Activated naive CD4-positive, alpha-beta T cell treated with anti-CD3 and anti-CD28 coated beads, Interleukin-2, amount 50 U/mL, for 24 hours (primary cell): ENCODE data around the gene CLEC4F.

ENCODE experiments used
- H3K27ac Mint-ChIP-seq: one replicate; pipeline ENCODE4 v1.8.0; 2021; ENCODE audit warnings: mild to moderate bottlenecking, mixed read lengths
- H3K27me3 Mint-ChIP-seq: one replicate; pipeline ENCODE4 v1.8.0; 2021; ENCODE audit warnings: mixed read lengths
- H3K36me3 Mint-ChIP-seq: one replicate; pipeline ENCODE4 v1.8.0; 2021; ENCODE audit warnings: mixed read lengths
- H3K4me1 Mint-ChIP-seq: one replicate; pipeline ENCODE4 v1.8.0; 2021; ENCODE audit warnings: mixed read lengths
- H3K4me3 Mint-ChIP-seq: one replicate; pipeline ENCODE4 v1.8.0; 2021; ENCODE audit warnings: mild to moderate bottlenecking, mixed read lengths
- H3K9me3 Mint-ChIP-seq: one replicate; pipeline ENCODE4 v1.8.0; 2021; ENCODE audit warnings: mixed read lengths

Gene CLEC4F

DNA sequence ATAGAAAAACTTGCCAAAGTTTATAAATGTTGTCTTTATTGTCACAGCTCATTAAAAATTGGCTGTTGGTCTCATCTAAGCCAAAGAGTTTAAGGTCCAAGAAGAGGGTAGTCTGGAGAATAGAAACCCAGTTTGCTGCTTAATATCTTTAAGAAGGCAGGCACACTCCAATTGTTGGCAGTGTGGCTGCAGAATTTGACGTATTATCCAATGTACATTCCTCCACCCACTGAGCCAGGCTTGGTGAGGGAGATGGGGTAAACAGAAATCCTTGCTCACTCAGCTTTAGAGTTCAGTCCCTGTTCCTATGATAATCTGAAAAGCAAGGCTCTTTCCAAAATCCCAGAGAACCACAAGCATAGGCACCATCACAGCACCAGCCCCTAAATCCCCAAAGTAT is 41.7 kb downstream of the CLEC4F start:
- no peak overlapping the region for H3K4me3 Mint-ChIP-seq
- no peaks in the 10 kb centered on the region for H3K9me3 Mint-ChIP-seq
- no peaks in the 10 kb centered on the region for H3K36me3 Mint-ChIP-seq
- H3K27me3 Mint-ChIP-seq, result peaks cover 10% of the 10 kb centered on the region
- H3K4me1 Mint-ChIP-seq, result no peaks in the 10 kb centered on the region
- no peak overlapping the region for H3K27ac Mint-ChIP-seq

DNA sequence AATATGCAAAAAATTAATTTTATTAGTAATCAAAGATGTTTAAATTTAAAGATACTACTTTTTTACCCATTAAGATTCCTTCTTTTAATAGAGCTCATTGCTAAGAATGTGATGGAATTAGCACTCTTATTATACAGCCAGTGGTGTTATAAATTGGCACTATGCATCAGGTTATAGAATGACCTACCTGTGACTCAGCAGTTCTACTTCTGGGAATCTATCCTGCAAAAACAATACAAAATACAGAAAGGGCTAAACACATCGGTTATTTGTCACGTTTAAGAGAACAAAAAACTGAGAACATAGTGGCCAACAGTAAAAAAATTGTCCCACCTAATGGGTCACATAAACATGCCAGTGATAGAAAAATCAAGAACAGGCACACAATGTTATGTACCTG is 42.9 kb downstream of the CLEC4F start:
- Mint-ChIP-seq H3K9me3 (no peaks in the 10 kb centered on the region), H3K4me1 (no peaks in the 10 kb centered on the region), H3K27ac (no peak overlapping the region), H3K4me3 (no peak overlapping the region), H3K27me3 (peaks cover 11% of the 10 kb centered on the region), H3K36me3 (no peaks in the 10 kb centered on the region)

DNA sequence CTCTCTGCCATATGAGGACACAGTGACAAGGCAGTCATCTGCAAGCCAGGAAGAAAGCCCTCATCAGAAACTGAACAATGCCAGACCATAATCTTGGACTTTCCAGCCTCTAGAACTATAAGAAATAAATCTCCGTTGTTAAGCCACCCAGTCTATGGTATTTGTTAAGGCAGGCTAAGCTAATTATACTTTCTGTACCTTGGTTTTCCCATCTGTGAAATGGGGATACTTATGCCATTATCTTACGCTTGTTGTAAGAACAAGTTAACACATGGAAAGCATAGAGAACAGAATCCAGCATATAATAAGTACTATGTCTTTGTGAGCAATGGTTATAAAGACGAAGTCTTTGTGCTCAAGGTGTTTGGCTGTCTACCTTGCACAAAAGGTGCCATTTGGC is 44.1 kb downstream of the CLEC4F start:
- Mint-ChIP-seq H3K4me1 (no peaks in the 10 kb centered on the region), H3K27ac (no peak overlapping the region), H3K36me3 (no peaks in the 10 kb centered on the region), H3K27me3 (peaks cover 11% of the 10 kb centered on the region), H3K4me3 (no peak overlapping the region), H3K9me3 (no peaks in the 10 kb centered on the region)

DNA sequence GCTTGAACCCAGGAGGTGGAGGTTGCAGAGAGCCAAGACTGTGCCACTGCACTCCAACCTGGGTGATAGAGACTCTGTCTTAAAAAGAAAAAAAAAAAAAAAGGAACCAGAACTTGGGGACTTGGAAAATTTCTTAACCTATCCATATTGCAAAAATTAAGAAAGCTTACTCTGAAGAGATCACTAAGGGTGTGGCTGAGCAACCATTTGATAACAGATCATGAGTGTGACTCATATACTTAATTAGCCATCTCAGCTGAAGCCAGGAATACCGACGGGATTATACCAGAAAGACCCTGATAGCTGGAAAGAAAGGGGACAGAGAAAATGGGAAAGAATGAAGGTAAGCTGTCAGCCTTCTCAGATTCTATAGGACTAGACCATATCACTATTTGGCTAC is 45.3 kb downstream of the CLEC4F start:
- Mint-ChIP-seq H3K27ac (no peak overlapping the region), H3K27me3 (peaks cover 11% of the 10 kb centered on the region), H3K4me3 (no peak overlapping the region), H3K4me1 (no peaks in the 10 kb centered on the region), H3K9me3 (no peaks in the 10 kb centered on the region), H3K36me3 (no peaks in the 10 kb centered on the region)

DNA sequence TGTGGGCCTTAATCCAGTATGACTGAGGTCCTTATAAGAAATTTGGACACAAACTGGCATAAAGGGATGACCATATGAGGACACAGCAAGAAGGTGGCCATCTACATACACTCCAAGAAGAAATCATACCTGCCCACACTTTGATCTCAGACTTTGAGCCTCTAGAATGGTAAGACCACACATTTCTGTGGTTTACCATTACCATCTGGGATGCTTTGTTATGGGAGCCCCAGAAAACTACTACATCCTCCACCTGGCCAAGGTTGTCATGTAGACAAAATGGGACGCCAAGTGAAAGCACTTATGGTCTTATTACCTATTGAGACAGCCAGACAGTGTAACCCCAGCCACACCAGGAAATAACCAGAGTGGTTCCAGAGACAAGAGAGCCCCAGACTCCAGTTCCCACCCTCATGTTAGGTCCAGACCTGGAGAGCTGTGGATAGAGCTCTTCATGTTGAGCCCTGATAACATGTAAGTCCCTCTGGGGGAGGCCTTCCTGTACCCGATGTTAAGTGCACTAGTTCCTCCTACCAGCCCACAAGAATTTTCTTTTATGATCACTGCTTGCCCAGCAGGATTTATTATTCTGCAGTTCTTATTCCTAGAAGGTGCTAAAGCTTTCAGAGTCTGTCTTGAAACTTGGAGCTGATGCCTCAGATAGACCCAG is 47.8 kb downstream of the CLEC4F start:
- Mint-ChIP-seq H3K4me3 (no peak overlapping the region), H3K27ac (no peak overlapping the region), H3K4me1 (peaks cover 4% of the 10 kb centered on the region), H3K36me3 (no peaks in the 10 kb centered on the region), H3K27me3 (peaks cover 14% of the 10 kb centered on the region), H3K9me3 (no peaks in the 10 kb centered on the region)

DNA sequence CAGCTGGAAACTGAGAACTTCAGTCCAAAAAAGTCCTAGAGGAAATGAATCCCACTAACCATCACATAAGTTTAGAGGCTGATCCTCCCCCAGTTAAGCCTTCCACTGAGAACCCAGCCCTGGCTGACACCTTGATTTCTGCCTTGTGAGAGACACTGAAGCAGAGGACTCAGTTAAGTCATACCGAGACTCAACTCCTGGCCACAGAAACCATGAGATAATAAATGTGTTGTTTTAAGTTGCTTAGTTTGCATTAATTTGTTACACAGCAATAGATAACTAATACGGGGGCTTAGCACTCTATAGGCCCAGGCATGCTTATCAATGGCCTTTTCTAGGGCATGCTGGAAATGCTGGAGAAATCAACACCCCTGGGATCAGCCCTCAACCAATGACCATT is 49.0 kb downstream of the CLEC4F start:
- H3K36me3 Mint-ChIP-seq, result no peaks in the 10 kb centered on the region
- H3K4me3 Mint-ChIP-seq, result no peak overlapping the region
- no peak overlapping the region for H3K27ac Mint-ChIP-seq
- H3K4me1 Mint-ChIP-seq, result peaks cover 10% of the 10 kb centered on the region
- peaks cover 17% of the 10 kb centered on the region for H3K27me3 Mint-ChIP-seq
- no peaks in the 10 kb centered on the region for H3K9me3 Mint-ChIP-seq

DNA sequence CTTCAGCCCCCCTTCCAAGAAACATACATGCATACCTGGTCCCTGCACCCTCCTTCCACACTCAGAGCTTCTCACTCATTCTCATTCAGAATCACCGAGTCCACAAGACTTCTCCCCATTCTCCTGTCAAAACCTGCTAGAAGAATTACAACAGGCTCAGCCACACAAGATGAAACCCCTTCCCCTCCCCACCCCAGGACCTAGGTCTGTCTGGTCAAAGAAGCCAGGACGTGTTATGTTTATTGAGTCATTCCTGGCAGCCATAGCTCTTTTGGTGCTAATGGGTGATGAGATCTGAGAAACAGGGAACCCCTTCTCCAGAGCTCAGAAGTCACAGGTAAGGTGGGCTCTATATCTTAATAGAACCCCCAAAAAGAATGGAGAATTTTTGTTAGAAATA is 50.9 kb downstream of the CLEC4F start:
- Mint-ChIP-seq H3K9me3 (no peaks in the 10 kb centered on the region), H3K27ac (no peak overlapping the region), H3K36me3 (no peaks in the 10 kb centered on the region), H3K27me3 (peaks cover 14% of the 10 kb centered on the region), H3K4me3 (no peak overlapping the region), H3K4me1 (peaks cover 15% of the 10 kb centered on the region)

DNA sequence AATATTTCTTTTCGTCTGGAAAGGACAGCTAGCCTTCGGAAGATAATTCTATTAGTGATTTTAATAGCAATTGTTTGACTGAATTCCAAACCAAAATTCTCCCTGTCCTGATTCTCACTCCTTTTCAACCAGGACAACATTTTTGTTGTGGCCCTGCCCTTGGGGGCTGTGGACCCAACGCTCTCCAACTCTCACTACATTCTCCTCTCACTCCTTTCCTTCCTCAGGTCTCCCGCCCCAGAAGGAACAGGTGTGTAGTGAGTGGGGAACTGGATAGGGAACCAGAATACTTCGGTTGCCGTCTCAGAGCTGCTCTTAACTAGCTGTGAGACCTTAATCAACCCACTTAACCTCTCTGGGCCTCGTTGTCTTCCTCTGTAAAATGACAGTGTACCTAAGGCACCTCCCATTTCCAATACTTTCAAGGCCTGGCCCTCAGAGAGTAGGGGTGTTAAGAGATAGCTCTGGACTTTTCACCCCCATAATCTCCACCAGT is 51.8 kb downstream of the CLEC4F start:
- H3K9me3 Mint-ChIP-seq, result no peaks in the 10 kb centered on the region
- peaks cover 15% of the 10 kb centered on the region for H3K4me1 Mint-ChIP-seq
- H3K36me3 Mint-ChIP-seq, result no peaks in the 10 kb centered on the region
- peak overlapping the region; percentile 84 for H3K4me3 Mint-ChIP-seq
- peak overlapping the region; percentile 83 for H3K27ac Mint-ChIP-seq
- H3K27me3 Mint-ChIP-seq, result peaks cover 8% of the 10 kb centered on the region

DNA sequence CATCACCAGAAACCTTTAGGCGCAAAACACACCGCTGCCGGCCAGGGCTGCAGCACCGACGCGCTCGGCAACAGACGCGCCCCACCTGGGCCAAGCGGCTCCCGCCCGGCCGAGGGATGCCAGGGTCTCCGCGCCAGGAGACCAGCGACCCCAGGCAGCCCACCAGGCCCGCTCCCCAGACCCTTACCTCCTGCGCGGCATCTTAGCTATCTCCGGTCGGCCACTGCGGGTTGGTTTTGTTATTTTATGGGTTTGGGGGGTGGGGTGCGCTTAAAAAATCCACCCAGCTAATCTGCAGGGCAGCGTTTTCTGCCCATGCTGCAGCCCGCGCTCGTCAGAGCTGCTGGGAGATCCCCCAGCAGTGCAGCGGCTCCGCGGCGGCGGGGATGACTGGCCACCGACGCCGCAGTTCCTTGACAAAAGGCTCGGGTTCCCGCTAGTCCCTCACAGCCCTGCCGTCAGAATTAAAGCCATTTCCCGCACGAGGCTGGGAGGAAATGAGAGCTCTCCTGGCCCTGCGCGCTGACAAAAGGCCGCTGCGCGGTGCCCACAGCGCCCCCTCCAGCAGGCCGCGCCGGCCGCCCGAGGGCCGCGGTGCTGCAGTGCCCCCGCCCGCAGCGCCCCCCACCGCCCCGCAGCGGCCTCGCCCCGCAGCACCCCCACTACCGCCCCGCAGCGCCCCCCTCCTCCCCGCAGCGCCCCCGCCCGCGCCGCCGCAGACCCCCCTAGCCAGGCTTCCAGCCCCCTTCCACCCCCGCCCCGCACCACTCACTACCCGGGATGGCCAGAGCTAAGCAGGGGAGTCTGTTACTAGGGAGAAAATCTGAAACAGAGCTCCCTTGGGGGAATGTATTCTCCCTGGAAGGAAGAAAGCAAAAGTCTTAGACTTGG is 52.5 kb downstream of the CLEC4F start, which contains the start of gene ADD2:
ADD2 (minus strand) TSS at position 502 of the 891 bp plus-strand sequence. CDS start 61,792 bp downstream, outside the sequence.
- H3K27me3 Mint-ChIP-seq, result peaks cover 7% of the 10 kb centered on the region
- H3K4me3 Mint-ChIP-seq, result peak within 1 kb of the TSS; percentile 89
- no peaks in the 10 kb centered on the region for H3K9me3 Mint-ChIP-seq
- H3K36me3 Mint-ChIP-seq, result no peaks in the 10 kb centered on the region
- H3K4me1 Mint-ChIP-seq, result peaks cover 15% of the 10 kb centered on the region
- peak within 1 kb of the TSS; percentile 83 for H3K27ac Mint-ChIP-seq

DNA sequence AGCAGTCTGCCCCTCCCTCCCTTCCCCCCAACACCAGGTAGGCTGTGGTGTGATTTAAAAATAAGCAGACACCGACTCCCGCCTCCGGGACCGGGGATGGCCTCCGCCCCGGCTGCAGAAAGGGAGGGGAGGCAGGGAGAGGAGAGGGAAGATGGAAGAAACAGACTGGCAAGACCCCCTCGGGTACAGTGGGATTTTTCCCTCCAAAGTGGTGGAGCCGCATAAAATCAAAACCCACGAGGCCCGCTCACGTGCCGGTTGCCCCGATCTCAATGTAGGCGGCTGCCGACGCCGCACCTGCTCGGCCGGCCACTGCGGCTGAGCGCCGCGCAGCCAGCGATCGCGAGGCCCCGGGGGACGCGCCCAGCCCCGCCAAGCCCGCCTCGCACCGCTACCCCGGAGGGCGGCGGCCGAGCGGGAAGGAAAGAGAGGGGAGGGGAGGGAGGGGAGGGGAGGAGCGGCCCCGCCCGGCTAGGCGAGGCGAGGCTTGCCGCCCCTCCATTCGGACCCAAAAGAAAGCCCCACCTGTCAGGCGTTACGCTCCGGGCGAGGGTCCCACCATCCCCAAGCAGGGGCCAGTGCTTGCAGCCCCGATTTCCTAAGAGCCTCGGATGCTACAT is 53.2 kb downstream of the CLEC4F start:
- Mint-ChIP-seq H3K27ac (peak overlapping the region; percentile 52), H3K9me3 (no peaks in the 10 kb centered on the region), H3K27me3 (peaks cover 7% of the 10 kb centered on the region), H3K4me1 (peaks cover 15% of the 10 kb centered on the region), H3K4me3 (peak overlapping the region; percentile 89), H3K36me3 (no peaks in the 10 kb centered on the region)

DNA sequence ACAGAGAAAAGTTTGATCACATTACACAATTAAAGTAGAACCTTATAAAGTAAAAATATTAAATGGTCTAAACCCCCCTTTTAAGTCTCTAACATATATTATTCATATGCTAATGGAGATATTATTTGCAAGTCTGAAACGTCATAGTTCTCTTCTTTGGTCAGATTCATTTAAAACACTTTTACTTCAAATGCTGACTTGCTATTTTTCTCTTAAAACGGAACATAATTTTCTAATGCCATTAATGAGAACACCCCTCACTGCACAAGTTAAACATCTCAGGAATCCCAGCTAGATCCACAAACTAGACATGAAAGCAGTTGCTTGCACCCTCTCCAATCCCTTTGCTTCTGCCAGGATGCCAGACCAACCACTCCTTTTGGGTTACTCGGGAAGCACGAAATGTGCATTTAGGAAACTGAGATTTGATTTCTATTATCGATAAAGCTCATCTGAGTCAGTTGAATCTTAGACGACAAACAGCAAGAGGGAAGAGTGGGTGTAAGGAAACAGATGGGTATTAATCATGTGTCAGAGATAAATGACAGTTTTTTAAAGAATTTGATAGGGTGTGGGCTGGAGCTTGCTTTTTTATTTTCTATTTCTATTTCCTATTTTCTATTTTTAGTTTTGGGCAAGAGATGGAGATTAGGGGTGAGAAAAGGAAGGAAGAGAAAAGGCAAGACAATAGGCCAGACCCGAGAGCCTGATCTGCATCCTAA is 53.9 kb downstream of the CLEC4F start:
- H3K9me3 Mint-ChIP-seq, result no peaks in the 10 kb centered on the region
- H3K36me3 Mint-ChIP-seq, result no peaks in the 10 kb centered on the region
- peaks cover 7% of the 10 kb centered on the region for H3K27me3 Mint-ChIP-seq
- H3K4me3 Mint-ChIP-seq, result peak overlapping the region; percentile 80
- H3K27ac Mint-ChIP-seq, result peak overlapping the region; percentile 52
- H3K4me1 Mint-ChIP-seq, result peaks cover 15% of the 10 kb centered on the region

DNA sequence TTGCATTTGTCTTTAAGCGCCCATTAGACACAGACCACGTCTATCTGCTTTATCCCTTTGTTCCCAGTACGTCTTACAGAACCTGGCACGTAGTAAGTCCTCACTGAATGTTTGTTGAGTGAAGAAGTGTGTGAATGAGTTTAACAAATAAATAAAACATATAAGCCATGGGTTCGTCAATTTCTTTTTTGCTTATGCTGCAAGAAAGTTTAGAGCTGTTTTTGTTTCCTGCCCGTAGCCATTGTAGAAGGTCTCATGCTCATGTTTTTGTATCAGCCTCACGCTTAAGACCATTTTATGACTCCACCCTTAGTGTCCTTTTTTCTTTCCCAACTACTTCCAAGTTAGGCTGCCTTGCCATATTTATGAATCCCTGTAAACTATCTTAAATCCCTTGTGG is 54.9 kb downstream of the CLEC4F start:
- Mint-ChIP-seq H3K27ac (no peak overlapping the region), H3K36me3 (no peaks in the 10 kb centered on the region), H3K27me3 (peaks cover 7% of the 10 kb centered on the region), H3K4me3 (no peak overlapping the region), H3K4me1 (peaks cover 15% of the 10 kb centered on the region), H3K9me3 (no peaks in the 10 kb centered on the region)

DNA sequence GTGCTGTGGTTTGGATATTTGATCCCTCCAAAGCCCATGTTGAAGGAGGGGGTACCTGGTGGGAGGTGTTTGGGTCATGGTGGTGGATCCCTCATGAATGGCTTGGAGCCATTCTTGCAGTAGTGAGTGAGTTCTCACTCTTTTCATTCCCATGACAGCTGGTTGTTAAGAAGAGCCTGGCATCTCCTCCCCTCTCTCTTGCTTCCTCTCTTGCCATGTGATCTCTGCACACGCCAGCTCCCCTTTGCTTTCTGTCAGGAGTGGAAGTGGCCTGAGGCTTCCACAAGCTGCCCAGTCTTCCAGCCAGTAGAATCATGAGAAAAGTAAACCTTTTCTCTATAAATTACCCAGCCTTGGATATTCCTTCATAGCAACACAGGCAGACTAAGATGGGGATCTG is 61.0 kb downstream of the CLEC4F start:
- H3K27me3 Mint-ChIP-seq, result no peaks in the 10 kb centered on the region
- no peak overlapping the region for H3K4me3 Mint-ChIP-seq
- no peaks in the 10 kb centered on the region for H3K4me1 Mint-ChIP-seq
- H3K27ac Mint-ChIP-seq, result no peak overlapping the region
- no peaks in the 10 kb centered on the region for H3K9me3 Mint-ChIP-seq
- no peaks in the 10 kb centered on the region for H3K36me3 Mint-ChIP-seq
